ENCODE data around the gene EVX2.

EVX2 gene

GRCh38 chr2:176118601-176119339, 35.0 kb upstream of the EVX2 start:
- no peaks in the 10 kb centered on the region for H3K36me3 ChIP-seq (ENCODE audit: control insufficient read depth, insufficient read depth, low read length)
- H3K4me1 ChIP-seq (ENCODE audit: control insufficient read depth, insufficient read depth, low read length) = no peaks in the 10 kb centered on the region
- H3K27me3 ChIP-seq (ENCODE audit: control insufficient read depth, insufficient read depth, low read length) = peaks cover 99% of the 10 kb centered on the region
- H3K9ac ChIP-seq (ENCODE audit: low read depth, low read length) = no peak overlapping the region
- H3K9me3 ChIP-seq (ENCODE audit: control insufficient read depth, insufficient read depth, low read length) = no peaks in the 10 kb centered on the region
- no peak overlapping the region for H3K4me3 ChIP-seq (ENCODE audit: low read depth, low read length)

GRCh38 chr2:176117823-176118371, 34.1 kb upstream of the EVX2 start:
- H3K36me3 ChIP-seq (ENCODE audit: control insufficient read depth, insufficient read depth, low read length) = no peaks in the 10 kb centered on the region
- H3K9me3 ChIP-seq (ENCODE audit: control insufficient read depth, insufficient read depth, low read length) = no peaks in the 10 kb centered on the region
- no peaks in the 10 kb centered on the region for H3K4me1 ChIP-seq (ENCODE audit: control insufficient read depth, insufficient read depth, low read length)
- H3K27me3 ChIP-seq (ENCODE audit: control insufficient read depth, insufficient read depth, low read length) = peaks cover 100% of the 10 kb centered on the region
- no peak overlapping the region for H3K9ac ChIP-seq (ENCODE audit: low read depth, low read length)
- H3K4me3 ChIP-seq (ENCODE audit: low read depth, low read length) = peak overlapping the region; percentile 22

DNA sequence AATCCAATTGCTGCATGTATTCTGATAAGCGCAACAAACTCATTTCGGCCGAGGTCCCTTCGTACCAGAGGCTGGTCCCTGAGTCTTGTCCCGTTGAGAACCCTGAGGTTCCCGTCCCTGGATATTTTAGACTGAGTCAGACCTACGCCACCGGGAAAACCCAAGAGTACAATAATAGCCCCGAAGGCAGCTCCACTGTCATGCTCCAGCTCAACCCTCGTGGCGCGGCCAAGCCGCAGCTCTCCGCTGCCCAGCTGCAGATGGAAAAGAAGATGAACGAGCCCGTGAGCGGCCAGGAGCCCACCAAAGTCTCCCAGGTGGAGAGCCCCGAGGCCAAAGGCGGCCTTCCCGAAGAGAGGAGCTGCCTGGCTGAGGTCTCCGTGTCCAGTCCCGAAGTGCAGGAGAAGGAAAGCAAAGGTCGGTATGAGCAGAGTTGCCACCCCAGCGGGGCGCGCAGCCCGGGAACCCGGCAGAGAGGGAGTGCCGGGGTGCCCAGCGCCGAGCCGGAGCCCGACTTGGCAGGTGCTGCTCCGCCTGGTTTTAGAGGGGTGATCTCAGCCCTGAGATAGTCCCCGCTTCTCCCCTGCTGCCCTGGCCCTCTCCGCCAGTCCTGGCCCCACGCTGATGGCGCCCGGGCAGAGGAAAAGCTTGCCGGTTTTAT, 33.5 kb upstream of the EVX2 start:
- Histone ChIP-seq H3K4me1 (ENCODE audit: control insufficient read depth, insufficient read depth, low read length) (no peaks in the 10 kb centered on the region), H3K36me3 (ENCODE audit: control insufficient read depth, insufficient read depth, low read length) (no peaks in the 10 kb centered on the region), H3K4me3 (ENCODE audit: low read depth, low read length) (peak overlapping the region; percentile 22), H3K9ac (ENCODE audit: low read depth, low read length) (no peak overlapping the region), H3K9me3 (ENCODE audit: control insufficient read depth, insufficient read depth, low read length) (no peaks in the 10 kb centered on the region), H3K27me3 (ENCODE audit: control insufficient read depth, insufficient read depth, low read length) (peaks cover 100% of the 10 kb centered on the region)

DNA sequence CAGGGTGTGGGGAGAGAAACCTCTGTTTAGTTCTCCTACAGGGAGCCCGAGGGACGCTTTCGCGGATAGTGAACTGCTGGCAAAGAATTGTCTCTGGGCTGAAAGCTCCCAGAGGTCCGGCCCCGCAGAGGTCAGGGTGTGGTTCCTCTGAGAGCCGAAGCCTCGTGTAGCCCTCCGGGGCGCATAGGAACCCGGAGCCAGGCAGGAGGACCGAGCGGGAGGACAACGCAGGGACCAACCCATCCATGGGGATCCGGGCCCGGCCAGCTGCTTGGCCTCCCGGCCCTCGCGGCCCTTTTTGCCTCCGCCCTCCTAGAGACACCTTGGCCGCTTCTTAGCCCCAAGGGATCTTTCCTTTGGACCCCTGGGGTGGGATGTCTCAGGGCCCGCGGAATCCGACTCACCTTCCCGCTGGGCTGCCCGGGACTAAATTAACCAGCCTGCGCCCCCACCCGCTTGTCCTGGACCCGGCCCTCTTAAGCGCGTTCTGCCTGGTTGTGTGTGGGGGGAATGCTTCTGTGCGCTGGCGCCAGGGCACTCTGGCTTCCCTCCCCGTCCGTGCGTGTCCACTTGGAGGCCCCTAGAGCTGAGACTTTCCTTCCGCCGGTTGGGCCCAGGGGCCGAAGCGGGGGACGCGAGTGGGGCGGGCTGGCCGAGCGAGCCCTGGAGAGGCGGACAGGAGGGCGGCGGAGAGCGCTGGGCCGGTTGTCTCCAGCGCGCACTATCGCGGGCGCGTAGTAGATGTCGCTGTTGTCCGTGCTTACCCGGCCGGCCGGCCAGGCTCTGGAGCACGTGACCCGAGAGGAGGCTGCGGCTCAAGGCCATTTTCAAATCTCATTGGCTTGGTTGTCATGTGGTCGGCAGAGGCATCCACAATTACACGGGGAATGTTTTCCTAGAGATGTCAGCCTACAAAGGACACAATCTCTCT, 32.4 kb upstream of the EVX2 start, which contains the start of gene HOXD10:
TSS of gene HOXD10 (plus strand) at position 896 of the 931 bp plus-strand sequence. CDS start 56 bp downstream, outside the sequence.
- no peaks in the 10 kb centered on the region for H3K36me3 ChIP-seq (ENCODE audit: control insufficient read depth, insufficient read depth, low read length)
- H3K4me1 ChIP-seq (ENCODE audit: control insufficient read depth, insufficient read depth, low read length) = peaks cover 2% of the 10 kb centered on the region
- H3K9me3 ChIP-seq (ENCODE audit: control insufficient read depth, insufficient read depth, low read length) = no peaks in the 10 kb centered on the region
- peak within 1 kb of the TSS; percentile 26 for H3K4me3 ChIP-seq (ENCODE audit: low read depth, low read length)
- H3K9ac ChIP-seq (ENCODE audit: low read depth, low read length) = no peak within 1 kb of the TSS
- peaks cover 100% of the 10 kb centered on the region for H3K27me3 ChIP-seq (ENCODE audit: control insufficient read depth, insufficient read depth, low read length)

DNA sequence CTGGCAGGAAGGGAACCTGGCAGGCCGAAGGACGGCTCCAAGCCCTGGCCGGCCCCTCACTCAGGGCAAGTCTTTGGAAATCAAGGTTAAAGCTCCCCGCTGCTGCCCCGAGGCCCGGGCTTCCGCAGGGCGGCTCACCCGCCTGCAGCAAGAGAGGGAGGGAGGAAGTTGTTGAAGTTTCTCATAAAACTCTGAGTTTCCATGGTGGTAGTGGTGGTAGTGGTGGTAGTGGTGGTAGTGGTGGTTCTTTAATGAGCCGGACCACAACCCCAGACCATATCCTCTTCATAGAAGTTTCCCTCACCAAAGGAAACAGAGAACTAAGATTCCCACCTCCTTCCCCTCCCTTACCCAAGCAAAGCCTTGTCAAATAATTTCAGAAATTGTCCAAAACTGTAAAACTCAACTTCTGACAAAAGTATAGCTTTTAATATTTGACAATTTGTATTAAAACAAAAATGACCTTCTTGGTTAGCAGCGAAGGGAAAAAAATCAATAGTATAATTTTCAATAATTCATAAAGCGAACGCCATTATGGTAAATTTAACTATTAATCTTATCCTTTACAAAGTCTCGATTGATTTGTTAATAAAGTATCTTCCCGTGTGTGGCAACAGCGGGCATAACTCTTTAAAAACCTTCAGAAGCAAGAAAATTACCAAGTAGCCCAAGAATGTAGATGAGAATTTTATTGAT, 31.3 kb upstream of the EVX2 start:
- peaks cover 2% of the 10 kb centered on the region for H3K4me1 ChIP-seq (ENCODE audit: control insufficient read depth, insufficient read depth, low read length)
- peaks cover 100% of the 10 kb centered on the region for H3K27me3 ChIP-seq (ENCODE audit: control insufficient read depth, insufficient read depth, low read length)
- H3K4me3 ChIP-seq (ENCODE audit: low read depth, low read length) = no peak overlapping the region
- no peaks in the 10 kb centered on the region for H3K36me3 ChIP-seq (ENCODE audit: control insufficient read depth, insufficient read depth, low read length)
- no peaks in the 10 kb centered on the region for H3K9me3 ChIP-seq (ENCODE audit: control insufficient read depth, insufficient read depth, low read length)
- no peak overlapping the region for H3K9ac ChIP-seq (ENCODE audit: low read depth, low read length)

DNA sequence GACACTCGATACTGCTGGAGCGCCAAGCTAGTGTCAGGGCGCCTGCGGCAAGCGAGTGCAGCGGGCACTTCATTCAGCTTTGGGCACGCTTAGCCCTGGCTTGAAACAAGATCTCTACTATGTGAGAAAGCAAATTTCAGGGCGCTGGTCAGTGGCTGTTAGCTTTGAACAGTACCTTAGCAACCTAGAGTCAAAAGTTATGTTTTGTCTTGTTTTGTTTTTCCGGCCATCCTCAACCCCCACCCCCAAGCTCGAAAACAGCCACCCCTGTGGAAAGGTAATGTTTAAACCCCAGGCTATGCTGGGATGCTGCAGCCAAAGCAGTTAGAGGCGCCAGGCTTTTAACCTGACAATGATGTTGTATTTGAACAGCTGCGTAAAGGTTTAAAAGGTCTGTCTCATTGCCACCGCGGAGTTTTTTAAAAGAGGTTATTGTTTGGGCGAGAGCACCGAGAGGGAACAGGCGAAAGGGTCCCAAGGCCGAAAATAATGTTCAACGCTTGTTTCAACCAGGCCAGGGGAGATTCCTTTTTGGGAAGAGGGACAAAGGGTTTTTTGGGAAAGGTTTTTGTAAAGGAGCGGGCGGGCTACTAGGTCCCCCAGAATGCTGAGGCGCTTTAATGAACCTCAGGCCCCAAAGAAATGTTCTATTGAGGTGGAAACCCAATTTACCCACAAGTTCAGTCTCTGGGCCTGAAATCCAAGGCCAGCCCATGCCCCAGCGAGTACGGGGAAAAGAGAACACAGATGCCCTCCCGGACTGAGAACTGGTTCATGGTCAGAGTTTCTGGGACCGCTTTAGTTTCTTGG, 30.6 kb upstream of the EVX2 start:
- Histone ChIP-seq H3K4me3 (ENCODE audit: low read depth, low read length) (peak overlapping the region; percentile 18), H3K9ac (ENCODE audit: low read depth, low read length) (no peak overlapping the region), H3K4me1 (ENCODE audit: control insufficient read depth, insufficient read depth, low read length) (peaks cover 2% of the 10 kb centered on the region), H3K27me3 (ENCODE audit: control insufficient read depth, insufficient read depth, low read length) (peaks cover 100% of the 10 kb centered on the region), H3K36me3 (ENCODE audit: control insufficient read depth, insufficient read depth, low read length) (no peaks in the 10 kb centered on the region), H3K9me3 (ENCODE audit: control insufficient read depth, insufficient read depth, low read length) (no peaks in the 10 kb centered on the region)

DNA sequence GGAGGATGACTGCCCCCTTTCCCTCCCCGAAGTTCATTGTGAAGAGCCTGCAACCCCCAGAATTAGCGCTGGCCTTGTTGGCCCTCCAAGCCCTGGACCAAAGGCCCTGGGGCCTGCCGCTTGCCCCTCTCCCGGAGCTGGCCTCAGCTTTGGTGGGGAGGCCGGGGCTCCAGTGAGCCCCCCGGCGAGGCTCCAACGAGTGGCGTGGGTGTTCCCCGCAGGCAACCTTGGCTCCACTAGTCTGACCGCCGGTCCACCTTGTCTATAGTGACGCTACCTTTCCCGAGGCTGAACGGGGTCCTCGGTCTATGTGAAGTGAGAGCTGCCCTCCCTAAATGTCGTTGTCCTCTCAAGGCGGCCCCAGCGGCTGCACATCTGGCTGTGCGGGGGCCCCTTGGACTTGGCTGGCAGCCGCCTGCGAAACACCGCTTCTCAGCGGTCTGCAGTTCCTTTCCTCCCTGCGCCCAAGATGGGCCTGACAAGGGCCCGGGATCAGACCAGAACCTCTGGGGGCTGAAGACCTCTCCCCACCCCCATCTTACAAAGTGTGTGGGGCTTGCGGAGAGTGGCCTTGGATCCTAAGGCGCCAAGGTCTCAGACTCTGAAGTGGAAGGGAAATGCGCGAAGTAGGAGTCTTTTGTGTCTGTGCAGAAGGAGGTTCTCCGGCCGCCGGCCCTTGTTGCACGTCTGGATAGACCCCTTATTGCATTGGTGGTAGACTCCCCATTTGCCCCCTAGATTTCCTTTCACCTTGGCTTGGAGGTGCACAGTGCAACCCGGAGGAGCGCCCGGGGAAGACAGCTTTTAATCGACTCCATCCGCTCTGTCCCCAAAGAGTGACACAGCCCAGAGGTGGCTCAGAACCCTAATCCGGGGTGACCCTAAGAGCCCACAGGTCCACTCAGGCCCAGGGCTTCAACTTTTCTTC, 28.9 kb upstream of the EVX2 start:
- H3K27me3 ChIP-seq (ENCODE audit: control insufficient read depth, insufficient read depth, low read length) = peaks cover 98% of the 10 kb centered on the region
- peaks cover 2% of the 10 kb centered on the region for H3K4me1 ChIP-seq (ENCODE audit: control insufficient read depth, insufficient read depth, low read length)
- H3K36me3 ChIP-seq (ENCODE audit: control insufficient read depth, insufficient read depth, low read length) = no peaks in the 10 kb centered on the region
- no peak overlapping the region for H3K9ac ChIP-seq (ENCODE audit: low read depth, low read length)
- H3K9me3 ChIP-seq (ENCODE audit: control insufficient read depth, insufficient read depth, low read length) = no peaks in the 10 kb centered on the region
- H3K4me3 ChIP-seq (ENCODE audit: low read depth, low read length) = peak overlapping the region; percentile 16

DNA sequence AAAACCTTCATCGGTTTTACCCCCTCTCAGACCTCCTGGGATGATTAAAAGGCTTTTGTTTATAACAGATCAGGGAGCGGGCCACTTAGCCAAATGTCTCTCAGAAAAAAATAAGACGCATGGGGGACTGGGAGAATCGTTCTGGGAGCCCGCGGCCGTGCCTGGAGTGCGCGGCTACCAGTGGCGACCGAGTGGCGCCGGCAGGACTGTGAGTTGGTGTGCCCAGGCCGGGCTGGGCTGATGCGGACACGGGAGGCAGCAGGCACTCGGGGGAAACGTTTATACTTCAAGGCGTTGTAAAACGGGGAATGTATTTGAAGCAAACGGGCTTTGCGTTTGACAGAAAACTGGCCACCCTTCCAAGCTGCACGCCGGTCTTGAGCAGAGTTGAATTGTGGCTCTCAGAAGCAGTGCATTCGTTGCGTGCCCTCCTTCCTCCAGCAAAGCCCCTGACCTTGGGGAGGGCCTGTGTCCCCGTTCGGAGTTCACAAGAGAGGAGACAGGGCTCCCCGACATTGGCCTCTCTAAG, 28.1 kb upstream of the EVX2 start:
- Histone ChIP-seq H3K36me3 (ENCODE audit: control insufficient read depth, insufficient read depth, low read length) (no peaks in the 10 kb centered on the region), H3K9ac (ENCODE audit: low read depth, low read length) (no peak overlapping the region), H3K4me3 (ENCODE audit: low read depth, low read length) (peak overlapping the region; percentile 16), H3K4me1 (ENCODE audit: control insufficient read depth, insufficient read depth, low read length) (peaks cover 2% of the 10 kb centered on the region), H3K27me3 (ENCODE audit: control insufficient read depth, insufficient read depth, low read length) (peaks cover 97% of the 10 kb centered on the region), H3K9me3 (ENCODE audit: control insufficient read depth, insufficient read depth, low read length) (no peaks in the 10 kb centered on the region)

DNA sequence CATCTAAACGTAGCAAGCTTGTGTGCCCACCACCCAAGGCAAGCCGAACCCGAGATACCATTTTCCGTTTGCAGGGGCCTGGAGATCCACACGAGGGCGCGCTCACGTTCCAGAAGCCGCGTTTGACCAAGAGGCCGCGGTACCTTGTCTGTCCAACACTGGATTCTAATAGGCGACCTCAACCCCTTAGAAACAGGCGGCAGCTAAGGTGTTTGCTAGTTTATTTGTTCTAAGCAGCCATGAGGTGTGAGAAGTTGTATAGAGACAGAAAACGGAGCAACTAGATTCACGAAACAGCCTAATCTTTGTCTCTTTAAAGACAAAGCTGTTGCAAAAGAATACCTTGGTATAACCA, 27.5 kb upstream of the EVX2 start:
- Histone ChIP-seq H3K4me3 (ENCODE audit: low read depth, low read length) (no peak overlapping the region), H3K9me3 (ENCODE audit: control insufficient read depth, insufficient read depth, low read length) (no peaks in the 10 kb centered on the region), H3K27me3 (ENCODE audit: control insufficient read depth, insufficient read depth, low read length) (peaks cover 94% of the 10 kb centered on the region), H3K9ac (ENCODE audit: low read depth, low read length) (no peak overlapping the region), H3K36me3 (ENCODE audit: control insufficient read depth, insufficient read depth, low read length) (no peaks in the 10 kb centered on the region), H3K4me1 (ENCODE audit: control insufficient read depth, insufficient read depth, low read length) (peaks cover 2% of the 10 kb centered on the region)

All from iPS-15b (cell line).